ENCODE measurements around the gene SRD5A1.
"Not testable (repeated sequence)": the region's sequence is repeated elsewhere in the genome, so short reads cannot be mapped to it uniquely, and the experiment has no call there.

Gene SRD5A1

DNA sequence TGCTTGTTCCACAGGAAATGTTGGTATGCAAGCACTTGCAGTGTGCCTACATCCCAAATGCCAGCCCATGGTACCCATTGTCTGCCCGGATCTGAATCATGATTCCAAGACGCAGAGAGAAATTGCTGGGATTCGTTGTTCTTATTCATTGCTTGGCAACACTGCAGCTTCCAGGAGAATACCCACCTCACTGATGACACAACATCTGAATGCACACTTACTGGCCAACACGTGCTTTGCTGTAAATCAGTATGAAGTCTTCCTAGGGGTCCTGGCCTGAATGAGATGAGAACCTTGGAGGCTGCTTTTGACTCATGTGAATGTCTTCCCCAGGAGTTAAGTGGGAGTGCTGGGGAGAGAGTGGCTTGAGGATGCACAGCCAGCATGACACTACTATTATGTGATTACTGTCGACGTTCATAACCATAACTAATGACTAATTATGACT, 11.6 kb downstream of the SRD5A1 start:
- no peak for DNase-seq (ENCODE audit: low read depth)

- DNase-seq (ENCODE audit: low read depth) = not testable (repeated sequence)
Measured at GRCh38 chr5:6645571-6646362, 12.5 kb downstream of the SRD5A1 start.

- no peak for DNase-seq (ENCODE audit: low read depth)
Measured at GRCh38 chr5:6649186-6649585, 15.9 kb downstream of the SRD5A1 start.

GRCh38 chr5:6649681-6650080, 16.4 kb downstream of the SRD5A1 start:
- no peak for DNase-seq (ENCODE audit: low read depth)

GRCh38 chr5:6652025-6652424, 18.8 kb downstream of the SRD5A1 start:
- DNase-seq (ENCODE audit: low read depth) = no peak

DNA sequence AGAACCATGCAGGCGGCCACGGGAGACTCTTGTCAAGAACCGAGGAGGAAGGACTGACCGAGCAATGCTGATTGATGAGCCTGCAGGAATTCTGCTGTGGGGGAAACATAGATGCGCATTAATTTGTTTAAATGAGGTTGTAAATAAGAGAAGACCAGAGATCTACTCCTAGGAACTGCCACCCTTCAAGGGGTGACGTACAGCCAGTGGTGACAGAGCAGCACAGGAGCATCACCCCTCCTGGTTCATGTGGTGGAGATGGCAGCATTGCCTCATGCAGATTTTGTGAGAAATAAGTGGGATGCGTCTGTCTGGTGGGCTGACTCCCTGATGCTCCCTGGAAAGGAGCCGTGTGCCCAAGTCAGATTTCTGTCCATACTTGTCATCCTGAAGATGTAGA, 22.2 kb downstream of the SRD5A1 start:
- DNase-seq (ENCODE audit: low read depth) = no peak

DNA sequence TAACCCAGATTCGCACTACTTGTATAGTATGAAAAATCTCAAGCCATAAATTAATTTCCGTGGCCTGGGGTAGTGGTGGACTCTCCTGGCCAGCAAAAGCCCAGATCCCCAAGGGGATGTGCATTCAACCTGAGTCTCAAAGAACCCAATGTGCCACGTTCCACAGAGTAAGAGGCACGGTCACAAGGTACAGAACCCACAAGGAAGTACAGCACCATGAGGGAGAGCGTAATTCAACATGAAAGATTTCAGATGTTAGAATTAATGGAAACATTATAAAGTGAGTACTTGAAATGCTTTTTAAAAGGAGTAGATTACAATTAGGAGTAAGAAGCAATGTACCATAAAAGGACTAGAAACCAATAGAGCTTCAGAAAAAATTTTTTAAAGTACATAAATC, 23.4 kb downstream of the SRD5A1 start:
- no peak for DNase-seq (ENCODE audit: low read depth)

DNA sequence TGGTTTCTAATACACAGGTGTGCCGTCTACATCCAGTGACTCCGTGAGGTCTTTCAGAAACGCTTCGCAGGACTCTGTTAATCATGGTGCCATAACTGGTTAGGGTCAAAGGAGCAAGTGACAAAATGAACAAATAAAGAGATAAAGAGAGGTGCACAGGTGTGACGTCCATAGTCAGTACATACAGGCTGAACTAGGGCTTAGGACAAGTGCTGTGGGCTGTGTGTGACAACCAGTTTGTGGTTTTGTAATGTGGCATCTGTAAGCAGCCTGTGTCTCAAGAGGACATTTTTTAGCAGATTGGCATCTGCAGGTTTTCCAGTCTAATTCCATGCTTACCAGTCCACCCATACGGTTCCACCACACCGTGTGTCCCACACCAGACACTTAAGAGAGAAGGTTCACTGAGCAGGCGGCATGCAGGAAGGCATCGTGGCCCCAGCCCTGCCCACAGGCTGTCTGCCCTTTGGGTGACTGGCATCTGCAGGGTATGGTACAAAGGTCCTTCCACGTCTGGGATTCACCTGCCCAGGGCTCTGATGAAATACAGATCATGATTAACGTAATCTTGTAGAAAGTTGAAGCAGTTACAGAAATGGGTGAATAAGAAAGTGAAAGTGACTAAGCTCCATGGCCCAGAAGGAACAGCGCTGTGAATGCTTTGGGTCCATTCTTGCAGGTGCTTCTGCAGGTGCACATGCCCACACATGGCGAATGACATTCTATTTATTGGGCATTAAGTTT, 26.9 kb downstream of the SRD5A1 start:
- no peak for DNase-seq (ENCODE audit: low read depth)

GRCh38 chr5:6660688-6661087, 27.4 kb downstream of the SRD5A1 start:
- no peak for DNase-seq (ENCODE audit: low read depth)

GRCh38 chr5:6666762-6667161, 33.5 kb downstream of the SRD5A1 start:
- no peak for DNase-seq (ENCODE audit: low read depth)

DNA sequence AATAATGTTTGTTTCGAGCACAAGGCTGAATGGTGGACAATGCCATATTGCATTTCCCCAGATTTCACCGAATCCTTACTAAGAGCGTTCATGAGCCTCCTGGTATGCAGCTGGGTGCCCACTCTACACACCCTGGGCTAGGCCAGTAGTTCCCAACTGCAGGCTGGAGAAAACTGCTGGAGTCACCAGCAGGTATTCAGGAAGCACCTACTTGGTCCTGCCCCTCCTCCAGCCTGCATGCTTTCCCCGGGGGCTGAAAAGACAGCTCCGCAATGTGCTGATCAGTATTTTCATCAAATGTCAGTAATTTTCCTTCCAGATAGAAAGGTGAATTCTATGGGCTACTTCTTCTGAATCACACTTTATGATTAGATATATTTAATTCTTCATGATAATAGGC, 34.4 kb downstream of the SRD5A1 start:
- no peak for DNase-seq (ENCODE audit: low read depth)

GRCh38 chr5:6668717-6669116, 35.5 kb downstream of the SRD5A1 start:
- DNase-seq (ENCODE audit: low read depth) = not testable (repeated sequence)

- DNase-seq (ENCODE audit: low read depth) = no peak
Measured at GRCh38 chr5:6673031-6673430, 39.8 kb downstream of the SRD5A1 start.

GRCh38 chr5:6673963-6674362, 40.7 kb downstream of the SRD5A1 start:
- DNase-seq (ENCODE audit: low read depth) = no peak

GRCh38 chr5:6674421-6674820, 41.2 kb downstream of the SRD5A1 start:
- DNase-seq (ENCODE audit: low read depth) = no peak

DNA sequence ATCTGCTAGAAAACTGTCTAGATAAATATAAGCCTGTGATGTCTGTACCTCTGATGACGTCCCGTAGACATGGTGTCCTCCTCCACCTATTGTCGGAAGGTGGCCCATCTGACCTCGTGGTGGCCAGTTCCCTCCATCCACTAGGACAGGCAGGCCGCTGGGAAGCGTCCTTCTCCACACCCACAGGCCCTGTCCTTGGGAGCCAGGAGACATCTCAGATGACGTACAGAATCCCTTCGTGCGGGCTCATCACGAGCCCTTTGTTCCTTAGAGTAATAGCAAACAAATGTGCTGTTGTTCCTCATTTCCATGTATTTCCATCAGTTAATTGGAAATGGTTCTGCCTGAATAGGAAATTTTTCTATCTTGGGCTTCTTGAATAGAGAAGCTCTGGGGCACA, 41.6 kb downstream of the SRD5A1 start:
- DNase-seq (ENCODE audit: low read depth) = no peak

DNA sequence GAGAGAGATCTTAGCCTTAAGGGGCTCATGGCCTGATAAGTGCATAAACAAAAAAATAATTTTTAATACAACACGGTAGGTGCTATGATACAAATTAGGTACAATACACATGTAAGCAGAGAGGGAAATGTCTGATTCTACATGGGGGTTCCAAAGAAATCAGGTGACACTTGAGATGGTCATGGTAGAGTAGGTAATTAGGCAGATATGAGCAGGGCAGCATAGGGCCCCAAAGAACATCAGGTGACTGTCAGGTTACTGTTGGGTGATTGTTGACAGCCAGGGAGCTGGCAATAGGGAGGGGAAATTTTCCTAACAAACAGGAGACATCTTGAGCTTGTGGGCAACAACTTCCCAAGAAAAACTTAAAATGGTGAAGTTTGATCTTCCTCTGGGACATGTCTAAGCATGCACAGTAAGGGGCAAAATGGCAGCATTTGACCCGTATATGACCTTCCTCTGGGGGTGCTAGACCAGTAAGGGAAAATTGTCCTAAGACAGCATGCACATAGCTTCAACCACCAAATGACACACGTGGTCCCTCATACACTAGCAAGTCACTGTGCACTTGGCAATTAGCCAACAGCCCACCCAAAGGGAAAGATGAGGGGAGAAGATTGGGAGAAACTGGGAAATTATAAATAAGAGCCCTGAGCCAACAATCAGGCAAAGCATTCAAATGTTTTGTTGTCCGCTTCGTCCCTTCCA, 42.7 kb downstream of the SRD5A1 start:
- DNase-seq (ENCODE audit: low read depth) = no peak

- DNase-seq (ENCODE audit: low read depth) = no peak
Measured at GRCh38 chr5:6676702-6677101, 43.5 kb downstream of the SRD5A1 start.

DNA sequence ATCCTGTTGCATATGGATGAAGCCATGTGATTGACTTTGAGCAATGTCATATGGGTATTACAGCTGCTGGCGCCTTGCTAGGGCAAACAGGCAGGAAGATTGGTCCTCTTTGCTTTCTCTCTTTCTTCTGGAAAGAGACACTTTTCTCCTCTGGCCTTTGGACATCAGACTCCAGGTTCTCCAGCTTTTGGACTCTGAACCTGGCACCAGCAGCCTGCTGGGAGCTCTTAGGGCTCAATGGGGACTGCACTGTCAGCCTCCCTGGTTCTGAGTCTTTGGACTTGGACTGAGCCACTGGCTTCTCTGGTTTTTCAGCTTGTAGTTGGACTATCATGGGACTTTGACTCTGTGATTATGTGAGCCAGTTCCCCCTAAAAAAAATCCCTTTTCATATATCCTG, 45.1 kb downstream of the SRD5A1 start:
- DNase-seq (ENCODE audit: low read depth) = no peak

- no peak for DNase-seq (ENCODE audit: low read depth)
Measured at GRCh38 chr5:6680922-6681321, 47.7 kb downstream of the SRD5A1 start.

GRCh38 chr5:6681682-6682081, 48.4 kb downstream of the SRD5A1 start:
- DNase-seq (ENCODE audit: low read depth) = no peak

GRCh38 chr5:6682239-6682638, 49.0 kb downstream of the SRD5A1 start:
- DNase-seq (ENCODE audit: low read depth) = no peak

DNA sequence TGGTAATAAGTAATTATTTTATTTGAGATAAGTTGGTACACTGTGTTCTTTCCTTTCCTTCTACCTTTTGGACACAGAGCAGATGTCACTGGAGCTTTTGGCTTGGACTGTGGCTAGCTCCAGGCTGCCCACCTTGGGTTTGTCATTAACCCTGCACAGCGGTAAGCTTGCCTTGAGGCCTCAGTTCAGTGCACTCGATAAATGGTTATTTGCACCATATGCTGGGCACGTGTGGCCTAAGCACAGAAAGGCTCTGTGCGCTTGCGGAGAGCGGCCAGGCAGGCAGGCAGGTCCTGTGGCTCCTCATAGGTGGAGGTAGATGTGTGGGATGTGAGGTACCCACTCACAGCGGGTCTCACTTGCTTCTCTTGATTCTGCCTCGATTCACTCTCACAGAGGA, 50.0 kb downstream of the SRD5A1 start:
- no peak for DNase-seq (ENCODE audit: low read depth)
